Heart left ventricle (tissue), 13 donors: ENCODE measurements around the gene LRP5.

Experiments used
- CTCF ChIP-seq, 12 donors: fragments of 200-600 bp; sonication (generic) in 4 of 12; IDR thresholded peaks; one replicate each; pipeline versions ENCODE4 v1.5.0 to v1.8.0; 2018 to 2022; ENCODE audit warnings: antibody characterized with exemption in 12 of 12, mild to moderate bottlenecking in 5 of 12
- POLR2A ChIP-seq, 2 donors: fragments of 450-650 bp; IDR thresholded peaks; one replicate each; pipeline ENCODE4 v1.6.1; 2017; ENCODE audit warnings: antibody characterized with exemption in 2 of 2, mild to moderate bottlenecking in 2 of 2, moderate library complexity in 2 of 2
- donor health status: ischemic (EF 13 %, LVEDD 7.1; RV severe dilation, severe dysfunction).
- donor health status: DM: no; HTN: yes; CAD: no.
- donor health status: DM: no; HTN: no; CAD: no.
- donor health status: ischemic (EF 25% LVEDD 6.9; RV normal size, moderate dysfunction).
- donor health status: ischemic (EF 25% LVEDD 5.7; RV mildly dilated, moderate dysfunction).
- donor health status: ischemic (EF 35%, LVEDD 5.7; RV mildly dilated, moderate dysfunction).
- donor health status: nonischemic (EF 11% LVEDD 7.7; RV severe dilation, severe dysfunction).
- donor health status: DM: yes; HTN: yes; CAD: no.
- donor health status: PGD.
- donor health status: ischemic (EF 29% LVEDD 5.4; RV normal size, mild dysfunction).
- donor health status: nonischemic (EF 23%, LVEDD 6.1; RV moderate dilation, normal function).

GRCh38 chr11:68444566-68444965 lies 132.2 kb downstream of the LRP5 start:
- TF ChIP-seq CTCF (IDR thresholded peaks at IDR 0.05), result no peak
- TF ChIP-seq POLR2A (IDR thresholded peaks at IDR 0.05), result no peak
